Measurements from ENCODE around the gene DMD. TPM values are rescaled to one million over a fixed set of nuclear protein-coding genes. Genes with fewer than 3 reads are reported as not detected.

The DMD gene
- total and polyA plus RNA-seq, 2 of the 8 experiments (the other 6 are each of a cell fraction or from before 2014, with no cell fraction given) = 4.8 to 7.4 TPM

- no peak for TF ChIP-seq JUND (IDR thresholded peaks at IDR 0.05; ENCODE audit: low read length)
- no peak for TF ChIP-seq RFX5 (IDR thresholded peaks at IDR 0.05; ENCODE audit: borderline replicate concordance, low read depth, low read length)
Measured at GRCh38 chrX:33095079-33095478, 116.3 kb downstream of the DMD start (continued).

All from H1 (cell line).